Hepatocyte (in vitro differentiated cells): Measurements from ENCODE around the gene DLG2. TPM values are rescaled to one million over a fixed set of nuclear protein-coding genes. Genes with fewer than 3 reads are reported as not detected.

ENCODE experiments used
- DNase-seq: peaks from one replicate; pipeline ENCODE4 v3.0.0-alpha.2; 2016; ENCODE audit warnings: low spot score
- H2AFZ ChIP-seq: fragments of 200-600 bp; sonication (generic); 2 replicates; pipeline ENCODE4 v1.6.0; 2016; ENCODE audit warnings: antibody characterized with exemption, mild to moderate bottlenecking
- H3K27ac ChIP-seq: fragments of 200-600 bp; sonication (generic); 2 replicates; pipeline ENCODE4 v1.5.1; 2016; ENCODE audit warnings: mild to moderate bottlenecking
- H3K27me3 ChIP-seq: fragments of 200-600 bp; sonication (generic); 2 replicates; pipeline ENCODE4 v1.6.1; 2016
- H3K36me3 ChIP-seq: fragments of 200-600 bp; sonication (generic); replicated peaks from 2 replicates; pipeline ENCODE4 v1.5.1; 2016; ENCODE audit warnings: low read depth; ENCODE audit not compliant: insufficient read depth
- H3K4me1 ChIP-seq: fragments of 200-600 bp; sonication (generic); 2 replicates; pipeline ENCODE4 v1.5.1; 2016; ENCODE audit warnings: mild to moderate bottlenecking, moderate library complexity; ENCODE audit not compliant: insufficient read depth
- H3K4me2 ChIP-seq: fragments of 200-600 bp; sonication (generic); 2 replicates; pipeline ENCODE4 v1.6.0; 2016
- H3K4me3 ChIP-seq: fragments of 200-600 bp; sonication (generic); 2 replicates; pipeline ENCODE4 v1.5.1; 2016; ENCODE audit warnings: mild to moderate bottlenecking
- H3K79me2 ChIP-seq: fragments of 200-600 bp; sonication (generic); 2 replicates; pipeline ENCODE4 v1.6.0; 2017; ENCODE audit warnings: mild to moderate bottlenecking
- H3K9me2 ChIP-seq: fragments of 200-600 bp; sonication (generic); replicated peaks from 2 replicates; pipeline ENCODE4 v1.6.0; 2017; ENCODE audit warnings: mild to moderate bottlenecking; ENCODE audit not compliant: insufficient read depth
- H3K9me3 ChIP-seq: fragments of 200-600 bp; sonication (generic); 2 replicates; pipeline ENCODE4 v1.5.1; 2016; ENCODE audit warnings: low read depth, mild to moderate bottlenecking
- H4K20me1 ChIP-seq: fragments of 200-600 bp; sonication (generic); 2 replicates; pipeline ENCODE4 v1.6.0; 2016; ENCODE audit warnings: mild to moderate bottlenecking; ENCODE audit not compliant: insufficient read depth, poor library complexity, severe bottlenecking
- EZH2 ChIP-seq: fragments of 200-600 bp; sonication (generic); IDR thresholded peaks from 2 replicates; pipeline ENCODE4 v1.6.1; 2016; ENCODE audit warnings: antibody characterized with exemption, mild to moderate bottlenecking, borderline replicate concordance
- EZH2phosphoT487 ChIP-seq: fragments of 200-600 bp; sonication (generic); IDR thresholded peaks from one replicate; pipeline ENCODE4 v1.6.1; 2018; ENCODE audit warnings: antibody characterized with exemption, mild to moderate bottlenecking, low read depth, moderate library complexity; ENCODE audit not compliant: unreplicated experiment, severe bottlenecking
- WGBS: methylation state at CpG from one replicate; pipeline ENCODE4 v1.1.6; 2016; ENCODE audit warnings: low lambda C conversion rate; ENCODE audit errors: missing lambda C conversion rate; 5-methylcytosine and 5-hydroxymethylcytosine counted together
- polyA plus RNA-seq: library from polyadenylated mRNA; unstranded; fragments of >200 nt; fragmentation: Nextera tagmentation; extraction: Ambion mirVana; gene quantifications from 2 replicates; pipeline ENCODE4 v1.2.1, GENCODE V29; 2016
- total RNA-seq: library from RNA; depleted of rRNA; stranded (reverse); fragments of >200 nt; gene quantifications from 2 replicates; pipeline ENCODE4 v1.2.3, GENCODE V29; 2014
- TF ChIP-seq, protein P1 (sequence below): fragments of 200-600 bp; sonication (generic); IDR thresholded peaks from 2 replicates; pipeline ENCODE4 v1.5.1; 2016; ENCODE audit warnings: antibody characterized with exemption, mild to moderate bottlenecking; ENCODE audit not compliant: poor library complexity

The DLG2 gene
- total and polyA plus RNA-seq, 2 experiments from 2014 or later: 2.6 to 6.8 TPM

DNA sequence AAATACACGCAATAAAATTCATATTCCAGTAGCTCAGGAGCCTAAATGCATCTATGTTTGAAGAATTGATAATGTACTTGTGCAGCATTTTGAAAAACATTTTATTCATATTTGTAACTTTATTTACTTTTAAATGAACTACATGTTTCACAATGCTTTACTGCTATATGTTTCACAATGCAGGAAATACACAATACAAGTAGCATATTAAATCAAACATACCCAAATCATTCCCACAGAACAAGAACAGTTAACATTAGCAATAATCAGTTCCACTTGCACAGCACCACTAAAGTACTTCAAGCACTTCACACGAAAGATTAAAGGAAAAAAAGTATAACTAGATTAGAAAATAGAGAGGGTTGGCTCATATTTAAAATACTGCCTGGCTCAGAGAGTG is 1997.4 kb downstream of the DLG2 start:
- DNase-seq: no peak
- Histone ChIP-seq H3K36me3 (no peaks in the 10 kb centered on the region), H3K9me2 (no peaks in the 10 kb centered on the region), H3K4me2 (no peak overlapping the region), H4K20me1 (no peaks in the 10 kb centered on the region), H3K4me3 (no peak overlapping the region), H3K27ac (no peak overlapping the region), H3K4me1 (peaks cover 15% of the 10 kb centered on the region), H3K79me2 (no peaks in the 10 kb centered on the region), H2AFZ (no peak overlapping the region), H3K27me3 (no peaks in the 10 kb centered on the region), H3K9me3 (no peaks in the 10 kb centered on the region)
- TF ChIP-seq EZH2 (no peak), EZH2phosphoT487 (no peak)
- TF ChIP-seq, protein P1, sequence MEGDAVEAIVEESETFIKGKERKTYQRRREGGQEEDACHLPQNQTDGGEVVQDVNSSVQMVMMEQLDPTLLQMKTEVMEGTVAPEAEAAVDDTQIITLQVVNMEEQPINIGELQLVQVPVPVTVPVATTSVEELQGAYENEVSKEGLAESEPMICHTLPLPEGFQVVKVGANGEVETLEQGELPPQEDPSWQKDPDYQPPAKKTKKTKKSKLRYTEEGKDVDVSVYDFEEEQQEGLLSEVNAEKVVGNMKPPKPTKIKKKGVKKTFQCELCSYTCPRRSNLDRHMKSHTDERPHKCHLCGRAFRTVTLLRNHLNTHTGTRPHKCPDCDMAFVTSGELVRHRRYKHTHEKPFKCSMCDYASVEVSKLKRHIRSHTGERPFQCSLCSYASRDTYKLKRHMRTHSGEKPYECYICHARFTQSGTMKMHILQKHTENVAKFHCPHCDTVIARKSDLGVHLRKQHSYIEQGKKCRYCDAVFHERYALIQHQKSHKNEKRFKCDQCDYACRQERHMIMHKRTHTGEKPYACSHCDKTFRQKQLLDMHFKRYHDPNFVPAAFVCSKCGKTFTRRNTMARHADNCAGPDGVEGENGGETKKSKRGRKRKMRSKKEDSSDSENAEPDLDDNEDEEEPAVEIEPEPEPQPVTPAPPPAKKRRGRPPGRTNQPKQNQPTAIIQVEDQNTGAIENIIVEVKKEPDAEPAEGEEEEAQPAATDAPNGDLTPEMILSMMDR: no peak
- WGBS: 47% methylated on average over 2 of the region's 2 CpGs

DNA sequence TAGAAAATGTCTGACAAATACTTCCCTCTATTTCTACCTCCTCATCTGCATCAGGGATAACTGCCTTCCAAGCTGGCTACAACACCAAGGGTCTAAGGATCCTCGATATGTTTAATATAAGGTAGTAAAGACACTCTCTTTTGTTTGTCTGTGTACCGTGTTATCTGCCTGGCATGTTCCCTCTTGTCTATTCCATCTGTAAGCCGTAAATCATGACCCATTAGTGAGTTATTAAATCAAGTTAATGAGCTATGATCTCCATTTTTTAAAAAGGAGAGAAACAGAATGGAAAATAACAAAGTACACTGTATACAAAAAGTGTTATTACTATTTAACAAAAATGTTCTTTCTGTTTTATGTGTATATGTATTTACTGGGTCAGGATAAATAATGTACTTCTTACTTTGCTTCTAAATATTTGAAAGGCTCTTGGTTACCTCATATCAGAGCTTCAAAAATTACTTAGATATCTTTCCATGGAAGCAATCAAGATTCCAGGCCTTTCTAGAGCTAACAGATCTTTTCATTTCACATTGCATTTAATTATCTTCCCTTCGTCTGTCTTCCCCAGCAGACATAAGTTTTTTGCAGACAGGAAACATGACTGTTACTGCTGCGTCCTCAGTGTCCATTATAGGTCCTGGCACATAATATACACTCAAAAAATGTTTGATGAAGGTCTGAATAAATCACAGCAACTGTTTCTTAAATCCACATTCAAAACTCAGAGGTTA is 1998.4 kb downstream of the DLG2 start:
- WGBS: 49% methylated on average over 5 of the region's 5 CpGs
- TF ChIP-seq EZH2phosphoT487: no peak
- TF ChIP-seq, protein P1: no peak
- H3K27ac ChIP-seq: no peak overlapping the region

DNA sequence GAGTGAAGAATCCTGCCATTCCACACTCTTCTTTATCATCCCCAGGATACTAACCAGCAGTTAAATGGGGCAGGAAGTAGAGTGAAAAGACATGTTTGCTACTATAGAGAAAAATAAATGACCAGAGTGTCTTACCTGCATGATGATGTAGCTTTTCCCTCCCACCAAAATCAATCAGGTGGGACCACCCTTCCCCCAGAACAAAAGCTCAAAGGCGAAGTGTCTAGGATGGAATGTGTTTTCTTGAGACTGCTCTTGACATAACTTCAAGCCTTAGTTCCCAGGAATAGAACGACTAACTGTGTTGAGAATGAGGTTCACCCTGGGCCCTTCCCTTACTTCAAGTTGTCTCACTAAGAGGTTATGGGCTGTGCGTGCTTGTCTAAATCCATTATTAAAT is 2001.8 kb downstream of the DLG2 start:
- H3K9me3 ChIP-seq: no peaks in the 10 kb centered on the region
- no peaks in the 10 kb centered on the region for H3K9me2 ChIP-seq
- no peak overlapping the region for H3K4me2 ChIP-seq
- H3K36me3 ChIP-seq: no peaks in the 10 kb centered on the region
- DNase-seq: no peak
- H3K4me3 ChIP-seq: no peak overlapping the region
- H3K27ac ChIP-seq: no peak overlapping the region
- no peaks in the 10 kb centered on the region for H4K20me1 ChIP-seq
- H3K27me3 ChIP-seq: no peaks in the 10 kb centered on the region
- H3K79me2 ChIP-seq: no peaks in the 10 kb centered on the region
- no peak for TF ChIP-seq EZH2
- H2AFZ ChIP-seq: no peak overlapping the region
- peaks cover 14% of the 10 kb centered on the region for H3K4me1 ChIP-seq
- WGBS: 88% methylated on average over 3 of the region's 3 CpGs

More for the DNA sequence above, 1998.4 kb downstream of the DLG2 start:
- Histone ChIP-seq H3K27me3 (no peaks in the 10 kb centered on the region), H2AFZ (no peak overlapping the region), H3K4me2 (no peak overlapping the region), H3K79me2 (no peaks in the 10 kb centered on the region), H3K9me2 (no peaks in the 10 kb centered on the region), H3K9me3 (no peaks in the 10 kb centered on the region), H4K20me1 (no peaks in the 10 kb centered on the region), H3K36me3 (no peaks in the 10 kb centered on the region), H3K4me1 (peaks cover 15% of the 10 kb centered on the region), H3K4me3 (no peak overlapping the region)
- DNase-seq: no peak

DNA sequence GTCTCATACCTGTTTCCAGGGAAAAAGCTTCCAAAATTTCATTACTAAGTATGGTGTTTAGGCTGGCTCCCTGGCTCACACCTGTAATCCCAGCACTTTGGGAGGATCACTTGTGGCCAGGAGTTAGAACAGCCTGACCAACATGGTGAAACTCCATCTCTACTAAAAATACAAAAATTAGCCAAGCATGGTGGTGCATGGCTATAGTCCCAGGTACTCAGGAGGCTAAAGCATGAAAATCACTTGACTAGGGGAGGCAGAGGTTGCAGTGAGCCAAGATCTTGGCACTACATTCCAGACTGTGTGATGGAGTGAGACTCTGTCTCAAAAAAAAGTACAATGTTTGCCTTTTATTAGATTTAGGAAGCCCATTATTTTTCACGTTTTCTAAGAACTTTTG is 2009.5 kb downstream of the DLG2 start:
- H3K4me1 ChIP-seq: no peaks in the 10 kb centered on the region
- H3K79me2 ChIP-seq: no peaks in the 10 kb centered on the region
- 65% methylated on average over 1 of the region's 1 CpG for WGBS
- H3K4me3 ChIP-seq: no peak overlapping the region
- no peaks in the 10 kb centered on the region for H3K9me2 ChIP-seq
- H4K20me1 ChIP-seq: no peaks in the 10 kb centered on the region
- no peaks in the 10 kb centered on the region for H3K27me3 ChIP-seq
- no peaks in the 10 kb centered on the region for H3K36me3 ChIP-seq
- no peak overlapping the region for H3K4me2 ChIP-seq
- TF ChIP-seq EZH2phosphoT487: no peak
- H3K27ac ChIP-seq: no peak overlapping the region
- H3K9me3 ChIP-seq: no peaks in the 10 kb centered on the region
- no peak for DNase-seq
- no peak overlapping the region for H2AFZ ChIP-seq
